ENCODE data around the gene SLC35G2.
"Not testable (repeated sequence)": the region's sequence is repeated elsewhere in the genome, so short reads cannot be mapped to it uniquely, and the experiment has no call there.

SLC35G2 gene

GRCh38 chr3:136818769-136819391, at the start of gene SLC35G2:
Gene SLC35G2 (plus strand): TSS chr3:136819126. CDS start chr3:136854461, 35,335 bp downstream.
- DNase-seq, result peak; percentile 3

GRCh38 chr3:136772709-136773108, 46.2 kb upstream of the SLC35G2 start:
- DNase-seq, result no peak

- no peak for DNase-seq
Observed at GRCh38 chr3:136778865-136779264, 40.1 kb upstream of the SLC35G2 start.

DNA sequence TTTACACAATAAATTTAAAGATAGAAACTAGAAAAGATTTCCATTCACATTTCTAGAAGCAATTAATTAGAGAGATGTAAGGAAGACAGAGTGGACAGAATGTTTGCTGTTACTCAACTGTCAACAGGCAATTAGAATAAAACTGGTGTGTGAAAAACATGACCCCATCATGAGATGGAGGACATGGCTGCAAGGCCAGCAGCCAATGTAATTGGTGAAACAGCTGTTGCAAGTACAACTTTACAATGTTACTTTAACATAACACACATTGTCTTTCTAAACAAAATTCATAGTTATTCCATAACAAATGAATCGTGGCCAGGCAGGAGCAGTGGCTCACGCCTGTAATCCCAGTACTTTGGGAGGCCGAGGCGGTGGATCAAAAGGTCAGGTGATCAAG, 38.2 kb upstream of the SLC35G2 start:
- DNase-seq, result no peak

DNA sequence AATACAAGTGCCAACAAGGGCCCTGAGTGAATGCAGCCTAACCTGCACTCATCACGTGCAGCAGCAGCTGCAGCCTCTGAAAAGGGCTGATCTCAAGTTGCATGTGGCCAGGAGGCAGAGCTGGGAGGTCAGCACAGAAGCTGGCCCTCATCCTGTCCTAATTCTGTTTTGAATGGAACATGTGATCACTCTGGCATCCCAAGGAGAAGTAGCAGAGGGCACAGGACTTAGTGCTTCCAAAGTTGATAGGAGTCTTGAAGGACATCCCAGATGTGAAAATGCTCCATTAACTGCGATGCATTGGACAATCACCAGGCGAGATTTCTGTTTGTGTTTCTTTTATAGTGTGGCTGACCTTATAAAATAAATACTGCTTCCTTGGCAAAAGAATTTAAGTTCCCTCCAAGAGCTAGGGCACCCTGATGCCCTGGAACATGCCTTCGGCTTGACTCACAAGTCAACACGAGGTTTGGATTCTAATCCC, 35.2 kb upstream of the SLC35G2 start:
- no peak for DNase-seq

GRCh38 chr3:136787349-136787748, 31.6 kb upstream of the SLC35G2 start:
- DNase-seq, result no peak

GRCh38 chr3:136788154-136788553, 30.8 kb upstream of the SLC35G2 start:
- no peak for DNase-seq

DNA sequence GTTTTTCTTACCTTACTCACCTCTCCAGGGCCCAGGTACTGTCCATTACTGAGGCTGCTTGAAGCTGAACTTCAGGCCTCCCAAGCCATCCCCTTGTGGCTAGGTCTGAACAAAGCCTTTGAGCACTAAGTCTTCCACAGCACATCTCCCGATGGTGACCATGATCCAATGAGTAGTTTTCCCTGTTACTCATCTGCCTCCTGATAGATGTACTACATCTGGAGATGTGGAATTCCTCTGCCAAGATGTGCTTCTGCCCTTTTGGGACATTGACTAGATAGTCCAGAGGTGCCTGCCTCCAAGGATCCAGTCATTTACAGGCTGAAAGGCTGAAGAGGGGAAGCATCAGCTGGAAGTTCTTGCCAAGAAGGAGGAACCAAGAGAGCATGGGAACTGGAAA, 28.9 kb upstream of the SLC35G2 start:
- no peak for DNase-seq

DNA sequence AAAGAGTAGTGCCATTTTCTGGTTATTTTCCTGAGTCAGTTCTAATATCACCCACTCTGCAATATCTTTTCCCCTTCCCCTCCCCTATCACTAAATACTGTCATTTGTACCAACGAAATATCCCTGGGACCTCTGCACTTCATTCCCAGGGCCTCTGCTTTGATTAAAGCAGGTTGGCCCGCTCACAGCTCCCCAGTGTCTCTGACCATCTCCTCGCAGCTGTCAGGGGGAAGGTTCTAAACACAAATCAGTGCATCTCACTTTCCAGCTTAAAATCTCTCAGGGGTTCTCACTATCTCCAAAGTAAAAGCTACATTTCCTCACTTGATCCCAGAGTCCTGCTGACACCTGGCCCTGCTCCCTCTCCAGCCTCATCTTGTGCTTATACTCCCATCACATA, 28.1 kb upstream of the SLC35G2 start:
- DNase-seq, result no peak

DNA sequence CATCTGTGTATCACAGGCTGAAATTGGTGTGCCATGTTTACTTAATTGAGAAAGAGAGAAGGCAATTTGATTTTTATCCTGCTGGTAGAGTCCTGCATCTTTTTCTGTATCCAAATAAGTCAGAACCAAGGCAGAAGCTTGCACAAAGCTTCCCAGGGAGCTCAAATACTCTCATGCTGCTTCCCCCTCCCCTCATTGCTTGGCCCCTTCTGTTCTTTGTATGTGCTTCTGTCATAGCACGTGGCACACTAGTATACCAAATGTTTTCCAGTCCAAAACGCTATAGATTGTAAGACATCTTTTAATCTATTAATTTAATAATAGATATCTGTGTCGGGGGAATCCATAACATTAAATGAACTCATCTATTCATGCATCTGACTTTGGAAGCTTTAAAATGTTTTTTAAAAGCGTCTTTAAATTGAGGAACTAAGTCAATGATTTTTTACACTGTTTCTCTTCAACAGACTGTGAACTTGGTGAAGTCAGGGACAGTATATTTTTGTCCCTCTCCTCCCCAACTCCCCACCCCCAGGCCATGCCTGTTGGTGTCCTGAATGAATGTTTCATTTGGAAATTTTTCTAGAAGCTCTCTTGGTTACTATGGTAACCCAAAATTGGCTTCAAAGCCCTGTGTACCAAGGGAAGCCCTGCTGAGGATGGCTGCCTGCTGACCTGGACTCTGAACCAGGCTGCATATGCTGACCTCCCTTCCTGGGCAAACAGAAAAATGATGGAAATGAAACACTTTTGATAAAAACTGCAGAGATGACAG, 26.2 kb upstream of the SLC35G2 start:
- peak; percentile 3 for DNase-seq

- DNase-seq, result not testable (repeated sequence)
Observed at GRCh38 chr3:136801146-136801545, 17.8 kb upstream of the SLC35G2 start.

DNA sequence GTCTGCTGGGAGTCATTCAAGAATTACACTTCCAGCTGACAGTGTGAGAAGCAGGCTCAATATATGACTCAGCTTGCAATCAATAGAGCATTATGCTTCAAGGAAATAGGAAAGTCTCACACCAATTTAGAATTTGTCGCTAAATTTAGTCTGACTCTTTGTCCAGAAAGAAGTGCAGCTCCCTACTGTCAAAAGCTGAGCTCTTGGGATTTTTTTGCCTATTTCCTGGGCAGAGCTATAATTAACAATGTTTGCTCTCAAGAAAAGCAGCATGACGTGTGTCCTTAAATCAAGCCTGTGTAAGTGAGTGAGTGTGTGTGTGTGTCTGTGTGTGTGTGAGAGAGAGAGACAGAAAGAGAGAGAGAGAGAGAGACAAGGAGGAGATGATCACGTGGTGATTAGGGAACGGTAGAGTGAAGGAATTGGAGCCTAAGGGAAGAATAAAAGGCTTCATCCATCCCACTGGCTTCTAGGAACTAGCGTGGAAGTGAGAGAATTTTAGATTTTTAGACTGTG, 16.4 kb upstream of the SLC35G2 start:
- peak; percentile 50 for DNase-seq

- no peak for DNase-seq
Observed at GRCh38 chr3:136804141-136804540, 14.8 kb upstream of the SLC35G2 start.

GRCh38 chr3:136804813-136805212, 14.1 kb upstream of the SLC35G2 start:
- no peak for DNase-seq

GRCh38 chr3:136805795-136806194, 13.1 kb upstream of the SLC35G2 start:
- peak; percentile 51 for DNase-seq

DNA sequence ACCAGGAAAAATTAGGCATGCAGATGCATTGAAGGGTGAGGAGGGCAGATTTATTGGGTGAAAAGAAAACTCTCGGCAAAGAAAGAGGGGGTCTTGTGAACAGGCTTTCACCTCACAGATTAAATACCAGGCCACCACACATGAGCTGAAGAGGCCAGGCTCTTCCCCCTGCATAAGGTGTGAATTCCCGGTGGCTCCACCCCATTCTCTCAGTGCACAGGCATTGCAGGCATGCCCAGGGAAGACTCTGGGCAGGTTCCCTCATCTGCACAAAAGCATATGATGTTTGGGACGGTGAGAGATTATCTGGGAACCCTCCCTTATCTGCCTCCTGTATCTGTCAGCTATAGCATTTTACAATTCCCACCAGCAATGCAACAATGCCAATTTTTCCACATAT, 7.2 kb upstream of the SLC35G2 start:
- DNase-seq, result no peak

- DNase-seq, result no peak
Observed at GRCh38 chr3:136817448-136817847, 1.5 kb upstream of the SLC35G2 start.

- no peak for DNase-seq
Observed at GRCh38 chr3:136818191-136818768, 646 bp upstream of the SLC35G2 start.

- DNase-seq, result no peak
Observed at GRCh38 chr3:136819392-136819730, 435 bp downstream of the SLC35G2 start.

- no peak for DNase-seq
Observed at GRCh38 chr3:136819731-136820679, 1.1 kb downstream of the SLC35G2 start.

DNA sequence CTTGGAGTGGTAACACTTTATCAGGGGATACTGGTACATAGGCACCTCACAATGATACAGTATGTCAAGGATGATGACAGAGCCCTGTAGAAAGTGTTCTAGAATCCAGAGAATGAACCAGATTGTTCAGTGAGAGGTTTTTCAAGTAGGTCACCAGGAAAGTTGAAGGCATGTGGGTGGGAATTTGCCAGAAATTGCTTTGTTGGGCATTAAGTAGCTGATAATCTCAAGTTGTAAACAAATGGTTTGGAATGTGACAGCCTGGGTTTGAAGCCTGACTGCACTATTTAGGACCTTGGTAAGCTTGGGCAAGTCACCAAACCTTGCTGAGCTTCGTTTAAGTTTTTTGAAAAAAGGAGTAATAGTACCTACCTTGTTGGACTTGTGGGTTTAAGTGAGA, 12.5 kb downstream of the SLC35G2 start:
- no peak for DNase-seq

DNA sequence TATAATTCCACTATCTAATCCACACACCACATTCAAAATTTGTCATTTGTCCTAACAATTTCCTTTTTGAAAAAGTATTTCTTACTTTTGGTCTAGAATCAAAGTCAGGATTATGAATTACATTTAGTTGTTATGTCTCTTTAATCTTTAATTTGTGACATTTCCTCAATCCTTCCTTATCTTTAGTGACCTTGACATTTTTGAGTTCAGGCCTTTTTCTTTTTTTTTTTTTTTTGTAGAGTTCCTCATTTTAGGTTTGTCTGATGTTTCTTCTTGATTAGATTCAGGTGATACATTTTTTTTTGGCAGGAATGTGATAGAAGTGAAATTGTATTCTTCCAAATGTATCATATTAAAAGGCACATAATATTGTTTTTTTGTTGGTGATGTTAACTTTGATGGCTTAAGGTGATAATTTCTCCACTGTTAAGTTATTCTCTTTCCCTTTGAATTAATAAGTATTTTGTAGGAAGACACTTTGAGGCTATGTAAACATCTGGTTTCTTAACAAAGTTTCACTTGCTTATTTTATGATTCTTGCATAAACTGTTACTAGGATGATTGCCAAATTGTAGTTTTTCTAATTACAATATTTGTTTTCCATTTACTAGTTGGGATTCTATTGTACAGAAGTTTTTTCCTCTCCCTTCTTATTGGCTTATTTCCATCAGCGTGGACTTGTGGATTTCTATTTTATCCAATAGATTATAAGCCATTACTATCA, 16.3 kb downstream of the SLC35G2 start:
- DNase-seq, result no peak

Measured in MV-4-11 (cell line).